ENCODE results near the gene FAM177A1. TPM values are rescaled to one million over a fixed set of nuclear protein-coding genes. Genes with fewer than 3 reads are reported as not detected.
"Not testable (repeated sequence)": the region's sequence is repeated elsewhere in the genome, so short reads cannot be mapped to it uniquely, and the experiment has no call there.

FAM177A1 gene
- polyA plus RNA-seq, 1 donor from 2014 or later: 41.1 TPM

- no peaks in the 10 kb centered on the region for H3K27me3 Mint-ChIP-seq
- H3K36me3 Mint-ChIP-seq: no peaks in the 10 kb centered on the region
- peak overlapping the region; percentile 97 to 99 (median 98) for H3K27ac Mint-ChIP-seq
- peaks cover 14 to 23% (median 20%) of the 10 kb centered on the region in 3 donors for H3K4me1 Mint-ChIP-seq
- no peaks in the 10 kb centered on the region for H3K9me3 Mint-ChIP-seq
- H3K4me3 Mint-ChIP-seq: peak overlapping the region; percentile 87 to 98 (median 97)
Measured at GRCh38 chr14:35045798-35046047, 349 bp upstream of the FAM177A1 start.

GRCh38 chr14:35046751-35047536, 872 bp downstream of the FAM177A1 start:
- Mint-ChIP-seq H3K4me3 (peak overlapping the region; percentile 87 to 98 (median 97)), H3K36me3 (peaks cover under 1% of the 10 kb centered on the region), H3K27me3 (no peaks in the 10 kb centered on the region), H3K9me3 (no peaks in the 10 kb centered on the region), H3K4me1 (peaks cover 14 to 23% (median 20%) of the 10 kb centered on the region in 3 donors), H3K27ac (peak overlapping the region; percentile 98 to 99 (median 98))

GRCh38 chr14:35047976-35048513, 2.0 kb downstream of the FAM177A1 start:
- H3K27me3 Mint-ChIP-seq: no peaks in the 10 kb centered on the region
- peaks cover 2% of the 10 kb centered on the region for H3K36me3 Mint-ChIP-seq
- H3K9me3 Mint-ChIP-seq: no peaks in the 10 kb centered on the region
- H3K4me1 Mint-ChIP-seq: peaks cover 14 to 23% (median 20%) of the 10 kb centered on the region in 3 donors
- peak overlapping the region; percentile 51 to 98 (median 92) for H3K4me3 Mint-ChIP-seq
- peak overlapping the region in 2 of 3 donors; percentile 59 to 98 for H3K27ac Mint-ChIP-seq

GRCh38 chr14:35050652-35051051, 4.6 kb downstream of the FAM177A1 start:
- H3K27ac Mint-ChIP-seq: peak overlapping the region in 1 of 3 donors; percentile 48

GRCh38 chr14:35051796-35052195, 5.7 kb downstream of the FAM177A1 start:
- no peak overlapping the region for H3K4me3 Mint-ChIP-seq

More at GRCh38 chr14:35050652-35051051, 4.6 kb downstream of the FAM177A1 start:
- Mint-ChIP-seq H3K27me3 (no peaks in the 10 kb centered on the region), H3K9me3 (no peaks in the 10 kb centered on the region), H3K4me1 (peaks cover 11 to 15% (median 12%) of the 10 kb centered on the region in 3 donors), H3K36me3 (peaks cover 3% of the 10 kb centered on the region), H3K4me3 (no peak overlapping the region)

GRCh38 chr14:35052637-35053036, 6.6 kb downstream of the FAM177A1 start:
- H3K4me3 Mint-ChIP-seq: no peak overlapping the region
- H3K36me3 Mint-ChIP-seq: peaks cover 6% of the 10 kb centered on the region
- peaks cover 9 to 12% (median 9%) of the 10 kb centered on the region in 3 donors for H3K4me1 Mint-ChIP-seq
- no peaks in the 10 kb centered on the region for H3K9me3 Mint-ChIP-seq
- no peak overlapping the region for H3K27ac Mint-ChIP-seq
- H3K27me3 Mint-ChIP-seq: no peaks in the 10 kb centered on the region

More at GRCh38 chr14:35051796-35052195, 5.7 kb downstream of the FAM177A1 start:
- H3K36me3 Mint-ChIP-seq: peaks cover 5% of the 10 kb centered on the region
- peaks cover 11 to 13% (median 11%) of the 10 kb centered on the region in 3 donors for H3K4me1 Mint-ChIP-seq
- no peak overlapping the region for H3K27ac Mint-ChIP-seq
- H3K27me3 Mint-ChIP-seq: no peaks in the 10 kb centered on the region
- no peaks in the 10 kb centered on the region for H3K9me3 Mint-ChIP-seq

GRCh38 chr14:35061113-35061791, 15.2 kb downstream of the FAM177A1 start:
- H3K27me3 Mint-ChIP-seq, H3K27ac Mint-ChIP-seq, H3K4me1 Mint-ChIP-seq, H3K36me3 Mint-ChIP-seq, H3K4me3 Mint-ChIP-seq, H3K9me3 Mint-ChIP-seq: not testable (repeated sequence)

- not testable (repeated sequence) for H3K27me3 Mint-ChIP-seq, H3K27ac Mint-ChIP-seq
- peaks cover 13% of the 10 kb centered on the region for H3K36me3 Mint-ChIP-seq
Measured at GRCh38 chr14:35065731-35066130, 19.7 kb downstream of the FAM177A1 start.

GRCh38 chr14:35068238-35069012, 22.4 kb downstream of the FAM177A1 start:
- H3K27ac Mint-ChIP-seq: no peak overlapping the region
- peaks cover 2 to 4% (median 4%) of the 10 kb centered on the region in 3 donors for H3K4me1 Mint-ChIP-seq

More at GRCh38 chr14:35065731-35066130, 19.7 kb downstream of the FAM177A1 start:
- not testable (repeated sequence) for H3K9me3 Mint-ChIP-seq, H3K4me3 Mint-ChIP-seq, H3K4me1 Mint-ChIP-seq

GRCh38 chr14:35072226-35072625, 26.2 kb downstream of the FAM177A1 start:
- Mint-ChIP-seq H3K36me3 (peaks cover 10% of the 10 kb centered on the region), H3K27ac (no peak overlapping the region), H3K4me3 (no peak overlapping the region), H3K4me1 (peaks cover 0 to 4% (median 4%) of the 10 kb centered on the region in 3 donors), H3K9me3 (no peaks in the 10 kb centered on the region), H3K27me3 (no peaks in the 10 kb centered on the region)

More at GRCh38 chr14:35068238-35069012, 22.4 kb downstream of the FAM177A1 start:
- Mint-ChIP-seq H3K4me3 (no peak overlapping the region), H3K9me3 (no peaks in the 10 kb centered on the region), H3K36me3 (peaks cover 15% of the 10 kb centered on the region), H3K27me3 (no peaks in the 10 kb centered on the region)

GRCh38 chr14:35073486-35073885, 27.4 kb downstream of the FAM177A1 start:
- Mint-ChIP-seq H3K4me1 (peaks cover 0 to 3% (median 0%) of the 10 kb centered on the region in 3 donors), H3K27me3 (no peaks in the 10 kb centered on the region), H3K27ac (no peak overlapping the region), H3K9me3 (no peaks in the 10 kb centered on the region), H3K4me3 (no peak overlapping the region), H3K36me3 (peaks cover 6% of the 10 kb centered on the region)

- Mint-ChIP-seq H3K27ac (no peak overlapping the region), H3K4me1 (no peaks in the 10 kb centered on the region), H3K4me3 (no peak overlapping the region), H3K27me3 (no peaks in the 10 kb centered on the region), H3K9me3 (no peaks in the 10 kb centered on the region), H3K36me3 (peaks cover 2% of the 10 kb centered on the region)
Measured at GRCh38 chr14:35078082-35078481, 32.0 kb downstream of the FAM177A1 start.

- Mint-ChIP-seq H3K36me3 (peaks cover 7% of the 10 kb centered on the region), H3K27me3 (no peaks in the 10 kb centered on the region), H3K9me3 (no peaks in the 10 kb centered on the region), H3K4me1 (peaks cover 0 to 1% (median 0%) of the 10 kb centered on the region in 3 donors), H3K27ac (no peak overlapping the region), H3K4me3 (no peak overlapping the region)
Measured at GRCh38 chr14:35079742-35080141, 33.7 kb downstream of the FAM177A1 start.

- peak overlapping the region in 1 of 3 donors; percentile 39 for H3K27ac Mint-ChIP-seq
- peaks cover 17% of the 10 kb centered on the region for H3K36me3 Mint-ChIP-seq
- no peaks in the 10 kb centered on the region for H3K27me3 Mint-ChIP-seq
- H3K9me3 Mint-ChIP-seq: no peaks in the 10 kb centered on the region
- H3K4me1 Mint-ChIP-seq: peaks cover 0 to 1% (median 0%) of the 10 kb centered on the region in 3 donors
- no peak overlapping the region for H3K4me3 Mint-ChIP-seq
Measured at GRCh38 chr14:35083530-35084150, 37.6 kb downstream of the FAM177A1 start.

Data from IgD-negative memory B cell (primary cell).